ENCODE data around the gene FUT3.

The FUT3 gene

DNA sequence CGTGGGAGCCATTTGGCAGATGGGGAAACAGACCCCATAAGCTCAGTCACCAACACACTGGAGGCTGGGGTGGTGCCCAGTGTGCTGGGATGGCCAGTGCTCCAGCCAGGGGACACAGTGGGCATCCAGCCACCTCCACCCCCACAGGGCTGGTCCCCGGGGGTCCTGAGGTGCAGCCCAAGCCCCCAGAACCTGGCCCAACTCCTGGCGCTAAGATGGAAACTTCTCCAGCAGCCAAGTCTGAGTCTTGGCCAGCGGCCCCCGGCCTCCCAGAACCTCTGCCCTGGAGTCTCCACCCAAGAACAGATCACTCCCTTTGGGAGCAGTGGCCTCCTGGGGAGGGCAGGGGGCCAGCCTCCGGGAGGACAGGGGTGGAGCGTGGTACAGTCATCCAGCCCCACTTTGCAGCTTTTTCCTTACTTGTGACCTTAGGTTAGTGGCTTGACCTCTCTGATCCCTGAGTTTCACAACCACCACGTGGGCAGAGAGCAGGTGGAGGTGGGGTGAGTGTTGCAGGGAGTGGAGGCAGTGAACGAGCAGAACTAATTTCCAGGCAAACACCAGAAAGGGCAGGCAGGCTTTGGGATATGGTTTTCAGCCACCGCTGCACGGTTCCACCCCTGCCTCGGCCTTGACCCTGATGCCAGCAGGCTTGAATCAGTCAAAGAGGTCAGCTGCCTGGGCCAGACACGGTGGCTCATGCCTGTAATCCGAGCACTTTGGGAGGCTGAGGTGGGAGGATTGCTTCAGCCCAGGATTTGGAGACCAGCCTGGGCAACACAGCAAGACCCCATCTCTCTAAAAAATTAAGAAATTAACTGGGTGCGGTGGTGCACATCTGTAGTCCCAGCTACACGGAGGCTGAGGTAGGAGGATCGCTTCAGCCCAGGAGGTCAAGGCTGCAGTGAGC lies 50.6 kb downstream of the FUT3 start:
- no peak for DNase-seq (ENCODE audit: low spot score)

DNA sequence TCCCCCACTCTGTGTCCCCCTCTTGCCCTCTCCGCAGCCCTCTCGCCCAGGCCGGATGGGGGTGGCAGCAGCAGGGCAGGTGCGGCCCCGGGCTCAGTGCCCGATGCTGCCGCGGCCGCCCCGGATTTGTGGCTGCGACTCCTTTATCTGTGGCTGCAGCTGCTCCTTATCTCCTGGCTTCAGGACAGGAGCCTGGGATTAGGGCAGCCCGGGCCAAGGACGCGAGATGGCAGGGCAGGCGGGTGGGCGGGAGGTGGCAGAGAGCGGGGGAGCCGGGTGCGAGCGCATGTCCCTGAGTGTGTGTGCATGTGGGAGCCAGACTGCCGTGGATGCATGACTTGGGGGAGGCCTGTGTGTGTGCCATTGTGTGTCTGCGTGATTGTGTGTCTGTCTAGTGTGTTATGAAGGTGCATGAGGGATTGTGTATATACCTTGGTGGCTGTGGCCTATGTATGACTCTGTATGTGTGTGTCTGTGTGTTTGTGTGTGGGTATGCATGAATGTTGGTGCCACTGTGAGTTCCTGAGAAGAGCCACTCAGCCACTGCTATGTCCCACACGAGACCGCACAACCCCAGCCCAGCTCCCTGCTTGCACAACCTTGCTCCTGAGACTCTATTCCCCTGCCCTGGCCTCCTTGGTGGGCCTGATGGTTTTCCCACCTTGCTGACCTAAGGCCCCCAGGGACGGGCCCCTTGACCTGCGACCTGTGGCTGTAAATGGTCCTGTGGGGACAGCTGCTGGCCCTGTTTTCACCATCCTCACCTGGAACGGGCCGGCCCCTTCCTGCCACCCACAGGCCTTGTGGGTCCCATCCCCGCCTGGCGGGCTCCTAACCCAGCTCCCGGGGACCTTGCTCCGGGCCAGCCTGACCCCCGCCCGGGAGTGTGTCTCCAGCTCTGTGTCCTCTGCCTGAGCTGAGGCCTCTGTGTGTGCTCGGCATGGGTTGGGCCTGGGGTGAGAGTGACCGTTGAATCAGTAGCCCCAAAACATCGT lies 51.7 kb downstream of the FUT3 start:
- DNase-seq (ENCODE audit: low spot score): no peak

DNA sequence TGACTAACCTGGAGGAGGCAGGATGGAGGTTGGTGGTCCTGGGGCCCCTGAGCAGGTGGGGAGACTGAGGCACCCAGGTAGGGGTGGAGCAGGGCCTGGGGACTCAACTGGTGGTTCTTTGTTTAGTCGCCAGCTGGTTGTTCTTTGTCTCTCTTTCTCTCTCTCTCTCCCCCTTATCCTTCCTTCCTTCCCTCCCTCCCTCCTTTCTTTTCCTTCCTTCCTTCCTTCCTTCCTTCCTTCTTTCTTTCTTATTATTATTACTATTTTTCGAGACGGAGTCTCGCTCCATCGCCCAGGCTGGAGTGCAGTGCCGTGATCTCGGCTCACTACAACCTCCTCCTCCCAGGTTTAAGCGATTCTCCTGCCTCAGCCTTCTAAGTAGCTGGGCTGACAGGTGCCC lies 53.0 kb downstream of the FUT3 start:
- DNase-seq (ENCODE audit: low spot score): no peak

DNA sequence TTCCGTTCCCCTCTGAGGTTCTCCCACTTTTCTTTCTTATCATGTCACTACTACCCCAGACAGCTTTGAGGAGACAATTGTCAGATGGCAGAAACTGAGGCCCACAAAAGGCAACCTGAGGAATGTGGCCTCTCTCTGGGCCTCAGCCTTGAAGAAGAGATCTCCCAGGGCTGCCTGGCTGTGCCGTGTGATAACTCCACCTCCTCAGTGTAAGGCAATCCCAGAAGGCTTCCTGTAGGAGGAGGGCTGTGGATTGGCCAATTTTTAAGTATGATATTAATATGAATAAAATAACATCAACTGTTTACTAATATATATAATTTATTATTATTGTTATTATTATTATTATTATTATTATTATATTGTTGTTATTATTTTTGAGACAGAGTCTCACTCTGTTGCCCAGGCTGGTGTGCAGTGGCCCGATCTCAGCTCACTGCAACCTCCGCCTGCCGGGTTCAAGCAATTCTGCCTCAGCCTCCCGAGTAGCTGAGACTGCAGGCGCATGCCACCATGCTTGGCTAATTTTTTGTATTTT lies 55.8 kb downstream of the FUT3 start:
- DNase-seq (ENCODE audit: low spot score): no peak

GRCh38 chr19:5793188-5793587 lies 58.1 kb downstream of the FUT3 start:
- DNase-seq (ENCODE audit: low spot score): no peak

All from ecto neural progenitor cell (in vitro differentiated cells).